SK-N-SH (cell line): ENCODE measurements around the gene ANKRD33B. TPM values are rescaled to one million over a fixed set of nuclear protein-coding genes. Genes with fewer than 3 reads are reported as not detected.

Experiments used
- CTCF ChIA-PET: fragments of 300-600, 350-600 bp; formaldehyde crosslinking; extraction: SDS; loops from one replicate; lab custom pipeline; 2021; lab: Yijun Ruan, JAX
- POLR2A ChIA-PET: fragments of 350-600 bp; sonication (Branson Sonifier 250); formaldehyde crosslinking; extraction: SDS; loops from one replicate; lab custom pipeline; 2020; ENCODE audit warnings: antibody characterized with exemption, inconsistent platforms; lab: Yijun Ruan, JAX
- DNase-seq: peaks from one replicate; pipeline ENCODE4 v3.0.0; 2012
- H2AFZ ChIP-seq: fragments of 200-600 bp; sonication (generic); 2 replicates; pipeline ENCODE4 v1.8.1; 2016; ENCODE audit warnings: antibody characterized with exemption, mild to moderate bottlenecking, low read depth
- H3F3A ChIP-seq: fragments of 200-600 bp; sonication (generic); replicated peaks from 2 replicates; pipeline ENCODE3; 2016; ENCODE audit warnings: antibody characterized with exemption, mild to moderate bottlenecking; ENCODE audit not compliant: insufficient read depth
- H3K27ac ChIP-seq, 2 experiments: fragments of 200-500 bp in 1 of 2; fragments of 200-600 bp in 1 of 2; sonication (Bioruptor generic) in 1 of 2; sonication (generic), shearing (Covaris generic) in 1 of 2; 2 replicates each; pipeline versions ENCODE4 v1.5.1 to v1.6.1; 2014 to 2016; ENCODE audit warnings: low read depth in 2 of 2, inconsistent platforms in 1 of 2, low read length in 1 of 2, mild to moderate bottlenecking in 1 of 2, mixed read lengths in 1 of 2
- H3K27me3 ChIP-seq: fragments of 200-600 bp; sonication (generic), shearing (Covaris generic); 2 replicates; pipeline ENCODE4 v1.6.1; 2016; ENCODE audit warnings: mixed run types; ENCODE audit not compliant: insufficient read depth
- H3K36me3 ChIP-seq, 2 experiments: fragments of 200-500 bp in 1 of 2; fragments of 200-600 bp in 1 of 2; sonication (Bioruptor generic) in 1 of 2; sonication (generic) in 1 of 2; replicated peaks in 1 of 2; 2 replicates each; pipeline versions ENCODE3 to v1.5.1; 2014 to 2016; ENCODE audit warnings: low read length in 1 of 2, mild to moderate bottlenecking in 1 of 2; ENCODE audit not compliant: insufficient read depth in 2 of 2, control insufficient read depth in 1 of 2
- H3K4me1 ChIP-seq, 2 experiments: fragments of 200-500 bp in 1 of 2; fragments of 200-600 bp in 1 of 2; sonication (Bioruptor generic) in 1 of 2; sonication (generic), shearing (Covaris generic) in 1 of 2; 2 replicates each; pipeline versions ENCODE4 v1.5.1 to v1.6.1; 2014 to 2016; ENCODE audit warnings: low read depth in 1 of 2, low read length in 1 of 2, mixed run types in 1 of 2; ENCODE audit not compliant: insufficient read depth in 2 of 2, control insufficient read depth in 1 of 2
- H3K4me2 ChIP-seq: fragments of 200-600 bp; sonication (generic), shearing (Covaris generic); 2 replicates; pipeline ENCODE4 v1.6.1; 2017; ENCODE audit warnings: mixed run types
- H3K4me3 ChIP-seq, 2 experiments: fragments of 200-500 bp in 1 of 2; fragments of 200-600 bp in 1 of 2; sonication (Bioruptor generic) in 1 of 2; sonication (generic), shearing (Covaris generic) in 1 of 2; 2 replicates each; pipeline versions ENCODE4 v1.5.1 to v1.8.1; 2014 to 2016; ENCODE audit warnings: low read depth in 2 of 2, inconsistent platforms in 1 of 2, low read length in 1 of 2, mild to moderate bottlenecking in 1 of 2, mixed read lengths in 1 of 2, moderate library complexity in 1 of 2
- H3K79me2 ChIP-seq: fragments of 200-600 bp; sonication (generic); 2 replicates; pipeline ENCODE4 v1.8.1; 2017; ENCODE audit warnings: mild to moderate bottlenecking; ENCODE audit not compliant: insufficient read depth
- H3K9ac ChIP-seq: fragments of 200-600 bp; sonication (generic); 2 replicates; pipeline ENCODE4 v1.6.1; 2017; ENCODE audit warnings: mixed run types
- H3K9me2 ChIP-seq: fragments of 200-600 bp; sonication (generic); 2 replicates; pipeline ENCODE4 v1.6.1; 2017; ENCODE audit warnings: mixed run types
- H3K9me3 ChIP-seq: fragments of 200-600 bp; sonication (generic); 2 replicates; pipeline ENCODE4 v1.6.1; 2017; ENCODE audit warnings: mixed run types, mild to moderate bottlenecking, moderate library complexity
- H4K20me1 ChIP-seq: fragments of 200-600 bp; sonication (generic); 2 replicates; pipeline ENCODE4 v1.6.1; 2017; ENCODE audit warnings: mild to moderate bottlenecking, mixed run types; ENCODE audit not compliant: insufficient read depth
- CTCF ChIP-seq: fragments of 200-600 bp; sonication (generic); IDR thresholded peaks from 2 replicates; pipeline ENCODE4 v1.6.1; 2017; ENCODE audit warnings: antibody characterized with exemption, mild to moderate bottlenecking, moderate library complexity
- ELF1 ChIP-seq: IDR thresholded peaks from 2 replicates; pipeline ENCODE4 v1.4.0; 2012
- EZH2phosphoT487 ChIP-seq: fragments of 200-600 bp; sonication (generic); IDR thresholded peaks from 2 replicates; pipeline ENCODE4 v1.6.1; 2017; ENCODE audit warnings: low read depth, mixed run types, mild to moderate bottlenecking, antibody characterized with exemption, moderate library complexity, borderline replicate concordance
- FOSL2 ChIP-seq: IDR thresholded peaks from 2 replicates; pipeline ENCODE4 v1.4.0; 2012; ENCODE audit warnings: low read depth, mild to moderate bottlenecking, moderate library complexity, borderline replicate concordance
- MEF2A ChIP-seq: IDR thresholded peaks from 2 replicates; pipeline ENCODE4 v1.4.0; 2012; ENCODE audit warnings: low read depth, borderline replicate concordance
- PBX3 ChIP-seq: IDR thresholded peaks from 2 replicates; pipeline ENCODE4; 2012
- RAD21 ChIP-seq: IDR thresholded peaks from 2 replicates; pipeline ENCODE4 v1.6.1; 2012; ENCODE audit warnings: mild to moderate bottlenecking, low read length
- REST ChIP-seq: IDR thresholded peaks from 2 replicates; pipeline ENCODE4 v1.6.1; 2012; ENCODE audit warnings: mild to moderate bottlenecking, low read depth, low read length, moderate library complexity
- RFX5 ChIP-seq: IDR thresholded peaks from 2 replicates; pipeline ENCODE4 v1.6.1; 2012; ENCODE audit warnings: mild to moderate bottlenecking, improper control_type of control experiment, low read length
- USF1 ChIP-seq: IDR thresholded peaks from 2 replicates; pipeline ENCODE4 v1.4.0; 2012; ENCODE audit warnings: low read depth, borderline replicate concordance
- WGBS: methylation state at CpG from one replicate; pipeline ENCODE4 v1.1.6; 2017; ENCODE audit warnings: low lambda C conversion rate; 5-methylcytosine and 5-hydroxymethylcytosine counted together
- polyA plus RNA-seq, 3 experiments: library from polyadenylated mRNA; depleted of rRNA; stranded (reverse); fragments of >200 nt; gene quantifications; 2 replicates each; pipeline ENCODE4 v1.2.3, GENCODE V29; 2012

Gene ANKRD33B
- polyA plus RNA-seq, 1 of the 3 experiments (the other 2 are of a cell fraction), result 1.8 TPM

- no peak for TF ChIP-seq RFX5
- no peak for TF ChIP-seq USF1
- TF ChIP-seq ELF1, result no peak
- TF ChIP-seq CTCF, result peak; percentile 54
- no peak for TF ChIP-seq PBX3
- TF ChIP-seq RAD21, result no peak
- H3K27me3 ChIP-seq, result no peaks in the 10 kb centered on the region
- H3K4me2 ChIP-seq, result no peak overlapping the region
- no peaks in the 10 kb centered on the region for H3K9me3 ChIP-seq
- no peaks in the 10 kb centered on the region for H3K9me2 ChIP-seq
- WGBS, result 93% methylated on average over 10 of the region's 14 CpGs
- H3K4me3 ChIP-seq, result no peak overlapping the region
- no peaks in the 10 kb centered on the region for H3K79me2 ChIP-seq
- no peaks in the 10 kb centered on the region for H4K20me1 ChIP-seq
- CTCF ChIA-PET, result interaction anchor here (0.6 to 2.7 kb wide), 3 partner anchors 7 to 13 kb away, joined by 3 to 5 read pairs (median 3); no protein-coding TSS in a partner anchor
- H2AFZ ChIP-seq, result no peak overlapping the region
- H3K36me3 ChIP-seq, result no peaks in the 10 kb centered on the region
- POLR2A ChIA-PET, result no interaction called here
- peaks cover 8% of the 10 kb centered on the region in 2 experiments; a peak in 2 of 4 replicates for H3K4me1 ChIP-seq
- H3K9ac ChIP-seq, result no peak overlapping the region
- peaks cover 15% of the 10 kb centered on the region for H3F3A ChIP-seq
- no peak for DNase-seq
- H3K27ac ChIP-seq, result no peak overlapping the region
Observed at GRCh38 chr5:10521466-10522223, 42.2 kb upstream of the ANKRD33B start.

- no peak for DNase-seq
- Histone ChIP-seq H3K4me2 (no peak overlapping the region), H3F3A (peaks cover 15% of the 10 kb centered on the region), H3K9me3 (no peaks in the 10 kb centered on the region), H3K4me3 (no peak overlapping the region), H3K27me3 (no peaks in the 10 kb centered on the region), H3K79me2 (no peaks in the 10 kb centered on the region), H3K27ac (no peak overlapping the region), H3K4me1 (peaks cover 8 to 9% of the 10 kb centered on the region in 2 experiments; a peak in 2 of 4 replicates), H2AFZ (no peak overlapping the region), H3K36me3 (no peaks in the 10 kb centered on the region), H4K20me1 (no peaks in the 10 kb centered on the region), H3K9me2 (no peaks in the 10 kb centered on the region), H3K9ac (no peak overlapping the region)
- TF ChIP-seq MEF2A, result no peak
- no peak for TF ChIP-seq FOSL2
- TF ChIP-seq REST, result no peak
- no peak for TF ChIP-seq EZH2phosphoT487
- WGBS, result 86% methylated on average over 3 of the region's 4 CpGs
- CTCF ChIA-PET, result interaction anchor here (1.7 kb wide), 1 partner anchor 13 kb away, joined by 3 read pairs; no protein-coding TSS in a partner anchor
- POLR2A ChIA-PET, result no interaction called here
Observed at GRCh38 chr5:10522224-10522611, 41.7 kb upstream of the ANKRD33B start.
